B cell (primary cell): ENCODE measurements around the gene HOXC9. TPM values are rescaled to one million over a fixed set of nuclear protein-coding genes. Genes with fewer than 3 reads are reported as not detected.

Source experiments
- ATAC-seq: fragments of 200-7000 bp; cut with Tn5 transposase; one replicate; pipeline ENCODE4 v1.10.0; 2021; ENCODE audit warnings: low read depth, mild to moderate bottlenecking, moderate number of reproducible peaks, moderate library complexity
- CTCF ChIA-PET: fragments of 350-600 bp; sonication (Branson Sonifier 250); formaldehyde crosslinking; loops from one replicate; lab custom pipeline; 2021; ENCODE audit warnings: antibody characterized with exemption, inconsistent platforms; lab: Charles Lee
- POLR2A ChIA-PET: fragments of 350-600 bp; sonication (Branson Sonifier 250); formaldehyde crosslinking; loops from one replicate; lab custom pipeline; 2021; ENCODE audit warnings: antibody characterized with exemption; lab: Charles Lee
- DNase-seq: peaks from one replicate; pipeline ENCODE4 v3.0.0; 2013
- H2AFZ ChIP-seq: 2 replicates; pipeline ENCODE4 v1.6.1; 2012; ENCODE audit warnings: mild to moderate bottlenecking, low read depth, low read length; ENCODE audit not compliant: insufficient read depth, poor library complexity, severe bottlenecking
- H3K27ac ChIP-seq, 2 donors: 1 replicate in 1 of 2; 2 replicates in 1 of 2; pipeline ENCODE4 v1.5.1; 2012 to 2013; ENCODE audit warnings: low read length in 2 of 2, mild to moderate bottlenecking in 2 of 2, moderate library complexity in 1 of 2
- H3K27me3 ChIP-seq, 4 experiments: fragments of 200-600 bp in 1 of 4; sonication (generic) in 1 of 4; replicated peaks in 1 of 4; 1 replicate in 2 of 4; 2 replicates in 2 of 4; pipeline versions ENCODE4 v1.6.1 to v1.7.0; 2013 to 2016; ENCODE audit warnings: low read length in 3 of 4, mild to moderate bottlenecking in 2 of 4, mixed read lengths in 1 of 4, moderate library complexity in 1 of 4; ENCODE audit not compliant: insufficient read depth in 4 of 4, control insufficient read depth in 3 of 4; ENCODE audit errors: control extremely low read depth in 1 of 4
- H3K36me3 ChIP-seq, 2 experiments: replicated peaks in 1 of 2; 1 replicate in 1 of 2; 2 replicates in 1 of 2; pipeline versions ENCODE4 v1.6.1 to v1.7.1; 2013; ENCODE audit warnings: low read length in 1 of 2; ENCODE audit not compliant: insufficient read depth in 2 of 2, control insufficient read depth in 1 of 2; ENCODE audit errors: control extremely low read depth in 1 of 2, extremely low read depth in 1 of 2
- H3K4me1 ChIP-seq, 2 donors: fragments of 200-600 bp in 1 of 2; sonication (generic) in 1 of 2; 1 replicate in 1 of 2; 2 replicates in 1 of 2; pipeline versions ENCODE4 v1.5.1 to v1.6.1; 2013 to 2017; ENCODE audit warnings: low read length in 2 of 2; ENCODE audit not compliant: control insufficient read depth in 2 of 2, insufficient read depth in 2 of 2
- H3K4me2 ChIP-seq: replicated peaks from 2 replicates; pipeline ENCODE3; 2012; ENCODE audit warnings: mild to moderate bottlenecking, low read depth, low read length; ENCODE audit not compliant: poor library complexity, severe bottlenecking
- H3K4me3 ChIP-seq, 5 experiments: fragments of 200-600 bp in 1 of 5; sonication (generic) in 1 of 5; 1 replicate in 3 of 5; 2 replicates in 2 of 5; pipeline versions ENCODE4 v1.5.1 to v1.7.0; 2011 to 2016; ENCODE audit warnings: low read length in 4 of 5, mild to moderate bottlenecking in 4 of 5, low read depth in 2 of 5, control low read depth in 1 of 5, moderate library complexity in 1 of 5; ENCODE audit not compliant: insufficient read depth in 1 of 5; ENCODE audit errors: control extremely low read depth in 1 of 5, extremely low read depth in 1 of 5
- H3K79me2 ChIP-seq: fragments of 200-600 bp; sonication (generic); one replicate; pipeline ENCODE4 v1.6.0; 2016; ENCODE audit warnings: low read length; ENCODE audit not compliant: control insufficient read depth, insufficient read depth
- H3K9ac ChIP-seq: fragments of 200-600 bp; sonication (generic); 2 replicates; pipeline ENCODE4 v1.6.1; 2017; ENCODE audit warnings: mild to moderate bottlenecking, low read length, moderate library complexity
- H3K9me3 ChIP-seq, 3 donors: one replicate each; pipeline versions ENCODE4 v1.6.1 to v1.7.1; 2013; ENCODE audit warnings: low read length in 2 of 3; ENCODE audit not compliant: control insufficient read depth in 2 of 3, insufficient read depth in 1 of 3; ENCODE audit errors: control extremely low read depth in 1 of 3
- H4K20me1 ChIP-seq: 2 replicates; pipeline ENCODE4 v1.6.0; 2012; ENCODE audit warnings: mild to moderate bottlenecking, low read length; ENCODE audit not compliant: insufficient read depth, control insufficient read depth, poor library complexity, severe bottlenecking
- H3K27ac Mint-ChIP-seq: one replicate; pipeline ENCODE4 v1.8.0; 2021; ENCODE audit warnings: mixed read lengths
- H3K27me3 Mint-ChIP-seq: one replicate; pipeline ENCODE4 v1.8.0; 2021; ENCODE audit warnings: mixed read lengths
- H3K4me1 Mint-ChIP-seq: one replicate; pipeline ENCODE4 v1.8.0; 2021; ENCODE audit warnings: mixed read lengths
- H3K4me3 Mint-ChIP-seq: one replicate; pipeline ENCODE4 v1.8.0; 2021; ENCODE audit warnings: mixed read lengths
- H3K9me3 Mint-ChIP-seq: one replicate; pipeline ENCODE4 v1.8.0; 2022; ENCODE audit warnings: mixed read lengths; ENCODE audit not compliant: insufficient read depth
- EZH2 ChIP-seq: IDR thresholded peaks from 2 replicates; pipeline ENCODE4 v1.6.1; 2012; ENCODE audit warnings: borderline replicate concordance, low read depth, mild to moderate bottlenecking, moderate library complexity, low read length; ENCODE audit not compliant: insufficient read depth, poor library complexity, severe bottlenecking
- WGBS: methylation state at CpG from one replicate; pipeline ENCODE4 v1.1.5; 2013; ENCODE audit warnings: missing lambda C conversion rate; ENCODE audit not compliant: insufficient coverage; 5-methylcytosine and 5-hydroxymethylcytosine counted together
- intact Hi-C: fragments of 100-400 bp; cut with micrococcal nuclease; formaldehyde crosslinking; loops from one replicate; pipeline ENCODE4 v1.10.0; 2022
- polyA plus RNA-seq: library from polyadenylated mRNA; depleted of rRNA; stranded (reverse); fragments of >200 nt; gene quantifications from 2 replicates; pipeline ENCODE4 v1.2.3, GENCODE V29; 2012
- total RNA-seq, 2 donors: library from RNA; stranded (reverse); fragments of 120-200 nt in 1 of 2; gene quantifications; 1 replicate in 1 of 2; 2 replicates in 1 of 2; pipeline versions ENCODE4 v1.2.3 to v1.2.4, GENCODE V29; 2013 to 2022
- TF ChIP-seq, protein P1 (sequence below): fragments of 200-600 bp; IDR thresholded peaks from one replicate; pipeline ENCODE4 v1.8.0; 2022; ENCODE audit warnings: antibody characterized with exemption, mild to moderate bottlenecking

The HOXC9 gene
- total and polyA plus RNA-seq, 2 donors (not counting 1 experiment from before 2014, with no cell fraction given): not detected

GRCh38 chr12:53968214-53969127, 31.5 kb upstream of the HOXC9 start:
- H3K4me3 ChIP-seq: no peak overlapping the region
- ATAC-seq (no peak), DNase-seq (no peak)
- no peaks in the 10 kb centered on the region for H4K20me1 ChIP-seq
- no peaks in the 10 kb centered on the region for H3K36me3 ChIP-seq
- Mint-ChIP-seq H3K9me3 (peaks cover 2% of the 10 kb centered on the region), H3K27ac (no peak overlapping the region), H3K4me1 (peaks cover 24% of the 10 kb centered on the region), H3K4me3 (no peak overlapping the region), H3K27me3 (peaks cover 99% of the 10 kb centered on the region)
- CTCF ChIA-PET: interaction anchor here (1.0 kb wide), 1 partner anchor 238 kb away, joined by 3 read pairs; no protein-coding TSS in a partner anchor
- POLR2A ChIA-PET: no interaction called here
- H3K4me1 ChIP-seq: peaks cover 21 to 44% of the 10 kb centered on the region in 2 donors
- intact Hi-C loops: loop anchor here (5.0 kb wide), 1 partner anchor 64 kb away; the partner anchor contains the start of gene HOXC5
- H3K79me2 ChIP-seq: no peaks in the 10 kb centered on the region
- H3K27ac ChIP-seq: no peak overlapping the region
- peaks cover 0 to 100% (median 94%) of the 10 kb centered on the region in 4 experiments for H3K27me3 ChIP-seq
- WGBS: 13% methylated on average over 24 of the region's 24 CpGs
- no peak overlapping the region for H2AFZ ChIP-seq
- H3K4me2 ChIP-seq: no peak overlapping the region
- TF ChIP-seq, protein P1, sequence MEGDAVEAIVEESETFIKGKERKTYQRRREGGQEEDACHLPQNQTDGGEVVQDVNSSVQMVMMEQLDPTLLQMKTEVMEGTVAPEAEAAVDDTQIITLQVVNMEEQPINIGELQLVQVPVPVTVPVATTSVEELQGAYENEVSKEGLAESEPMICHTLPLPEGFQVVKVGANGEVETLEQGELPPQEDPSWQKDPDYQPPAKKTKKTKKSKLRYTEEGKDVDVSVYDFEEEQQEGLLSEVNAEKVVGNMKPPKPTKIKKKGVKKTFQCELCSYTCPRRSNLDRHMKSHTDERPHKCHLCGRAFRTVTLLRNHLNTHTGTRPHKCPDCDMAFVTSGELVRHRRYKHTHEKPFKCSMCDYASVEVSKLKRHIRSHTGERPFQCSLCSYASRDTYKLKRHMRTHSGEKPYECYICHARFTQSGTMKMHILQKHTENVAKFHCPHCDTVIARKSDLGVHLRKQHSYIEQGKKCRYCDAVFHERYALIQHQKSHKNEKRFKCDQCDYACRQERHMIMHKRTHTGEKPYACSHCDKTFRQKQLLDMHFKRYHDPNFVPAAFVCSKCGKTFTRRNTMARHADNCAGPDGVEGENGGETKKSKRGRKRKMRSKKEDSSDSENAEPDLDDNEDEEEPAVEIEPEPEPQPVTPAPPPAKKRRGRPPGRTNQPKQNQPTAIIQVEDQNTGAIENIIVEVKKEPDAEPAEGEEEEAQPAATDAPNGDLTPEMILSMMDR: no peak
- TF ChIP-seq EZH2: no peak
- no peak overlapping the region for H3K9ac ChIP-seq
- H3K9me3 ChIP-seq: peaks cover 1 to 66% (median 13%) of the 10 kb centered on the region in 3 donors
